Sigmoid colon (tissue), 4 donors: ENCODE measurements around the gene AKAP17A.
"Not testable (repeated sequence)": the region's sequence is repeated elsewhere in the genome, so short reads cannot be mapped to it uniquely, and the experiment has no call there.

ENCODE experiments used
- CTCF ChIP-seq, 4 experiments: fragments of 450-650 bp in 3 of 4; fragments of 200-600 bp in 1 of 4; IDR thresholded peaks; one replicate each; pipeline ENCODE4 v1.5.1; 2016 to 2019; ENCODE audit warnings: antibody characterized with exemption in 4 of 4, mild to moderate bottlenecking in 3 of 4, moderate library complexity in 2 of 4
- POLR2A ChIP-seq, 2 donors: fragments of 450-650 bp; IDR thresholded peaks; one replicate each; pipeline ENCODE4 v1.6.1; 2016; ENCODE audit warnings: antibody characterized with exemption in 2 of 2, mild to moderate bottlenecking in 2 of 2, moderate library complexity in 2 of 2
- POLR2AphosphoS5 ChIP-seq, 4 donors: sonication (generic); formaldehyde crosslinking; IDR thresholded peaks; one replicate each; pipeline ENCODE4 v1.6.1; 2017; ENCODE audit warnings: antibody characterized with exemption in 4 of 4

GRCh38 chrX:1564077-1564476, 27.3 kb upstream of the AKAP17A start:
- TF ChIP-seq CTCF, POLR2AphosphoS5, POLR2A (IDR thresholded peaks at IDR 0.05): not testable (repeated sequence)
